HG03039 (cell line): ENCODE results near the gene RASGRF1.

Experiments
- ATAC-seq: cut with Tn5 transposase; IDR thresholded peaks from one replicate; pipeline ENCODE4 v1.9.1; 2021; ENCODE audit warnings: mild to moderate bottlenecking, moderate library complexity; ENCODE audit not compliant: unreplicated experiment

RASGRF1 gene

DNA sequence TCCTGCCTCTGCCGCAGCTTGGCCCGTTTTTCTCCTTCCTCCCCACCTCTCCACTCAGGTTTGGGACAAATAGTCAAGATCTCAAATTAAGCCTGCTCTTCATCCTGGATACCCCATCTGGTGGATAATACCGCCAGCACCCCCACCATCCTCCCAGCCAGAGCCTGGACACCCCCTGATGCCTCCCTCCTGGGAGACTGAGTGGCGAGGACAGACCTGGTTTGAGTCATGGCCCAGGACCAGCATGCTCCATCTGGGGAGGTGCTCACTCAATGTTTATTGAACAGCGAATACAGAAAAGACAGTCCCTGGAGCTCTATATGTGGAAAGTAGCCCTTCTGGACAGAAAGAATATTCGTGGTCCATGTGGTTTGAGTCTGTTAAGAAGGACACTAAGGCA is 169.1 kb downstream of the RASGRF1 start:
- ATAC-seq, result no peak

DNA sequence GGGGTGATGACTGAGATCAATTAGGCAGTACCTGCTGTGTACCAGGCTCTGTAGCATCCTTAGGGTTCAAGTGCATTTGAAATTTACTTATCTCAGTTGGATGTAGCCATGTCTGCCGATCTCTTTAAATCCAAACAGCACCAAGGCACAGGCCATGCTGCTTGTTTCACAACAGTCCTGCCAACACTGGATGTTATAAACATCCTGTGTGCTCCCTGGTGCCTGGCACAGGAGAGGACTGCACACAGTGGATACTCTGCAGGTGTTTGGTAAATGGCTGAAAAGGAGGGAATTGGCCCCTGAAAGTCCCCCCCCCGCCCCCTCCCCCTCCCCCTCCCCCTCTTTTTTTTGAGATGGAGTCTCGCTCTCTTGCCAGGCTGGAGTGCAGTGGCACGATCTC is 172.7 kb downstream of the RASGRF1 start:
- no peak for ATAC-seq

DNA sequence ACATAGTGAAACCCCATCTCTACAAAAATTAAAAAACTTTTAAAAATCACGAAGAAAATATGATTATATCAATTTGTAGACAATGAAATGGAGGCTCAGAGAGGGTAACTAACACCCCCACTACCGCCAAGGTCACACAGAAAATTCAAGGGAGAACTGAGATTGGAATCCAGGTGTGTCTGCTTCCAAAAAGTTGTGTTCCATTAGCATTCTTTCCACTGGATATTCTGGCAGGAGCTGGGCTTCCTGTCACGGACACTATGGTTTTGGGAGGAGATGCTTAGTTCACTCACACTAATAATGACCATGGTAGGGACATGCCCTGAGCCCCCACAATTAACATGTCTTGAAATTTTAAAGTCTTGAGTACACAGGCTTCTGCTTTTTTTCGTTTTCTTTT is 174.5 kb downstream of the RASGRF1 start:
- ATAC-seq, result no peak

DNA sequence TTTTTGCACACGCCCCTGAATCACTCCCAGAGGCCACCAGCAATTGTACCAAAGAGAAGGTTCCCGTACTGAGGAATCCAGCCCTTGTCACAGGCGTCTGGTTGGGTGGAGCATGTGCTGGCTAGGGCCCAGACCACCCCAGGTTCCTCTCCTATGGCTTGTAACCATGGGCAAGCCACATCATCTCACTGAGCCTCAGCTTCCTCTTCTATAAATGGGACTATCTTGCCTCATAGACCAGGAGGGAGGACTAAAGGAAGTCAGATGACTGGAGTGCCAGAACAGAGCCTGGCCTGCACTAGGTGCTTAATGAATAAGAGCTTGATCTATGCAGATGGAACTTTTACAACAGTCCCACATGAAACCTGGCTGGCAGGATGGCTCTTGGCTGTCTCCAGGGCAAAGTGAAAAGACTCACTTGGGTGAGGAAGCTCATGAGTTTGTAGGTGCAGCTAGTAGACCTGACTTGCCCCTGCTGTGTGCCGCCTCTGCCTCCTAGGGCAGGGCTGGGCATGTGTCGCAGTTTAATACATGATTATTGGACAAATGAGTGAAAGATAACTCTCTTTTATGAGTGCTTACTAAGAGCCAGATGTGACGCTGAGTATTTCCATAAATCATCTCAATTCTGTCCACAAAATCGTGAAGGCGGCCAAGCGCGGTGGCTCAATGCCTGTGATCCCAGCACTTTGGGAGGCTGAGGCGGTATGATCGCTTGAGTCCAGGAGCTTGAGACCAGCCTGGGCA is 175.1 kb downstream of the RASGRF1 start:
- ATAC-seq, result no peak

DNA sequence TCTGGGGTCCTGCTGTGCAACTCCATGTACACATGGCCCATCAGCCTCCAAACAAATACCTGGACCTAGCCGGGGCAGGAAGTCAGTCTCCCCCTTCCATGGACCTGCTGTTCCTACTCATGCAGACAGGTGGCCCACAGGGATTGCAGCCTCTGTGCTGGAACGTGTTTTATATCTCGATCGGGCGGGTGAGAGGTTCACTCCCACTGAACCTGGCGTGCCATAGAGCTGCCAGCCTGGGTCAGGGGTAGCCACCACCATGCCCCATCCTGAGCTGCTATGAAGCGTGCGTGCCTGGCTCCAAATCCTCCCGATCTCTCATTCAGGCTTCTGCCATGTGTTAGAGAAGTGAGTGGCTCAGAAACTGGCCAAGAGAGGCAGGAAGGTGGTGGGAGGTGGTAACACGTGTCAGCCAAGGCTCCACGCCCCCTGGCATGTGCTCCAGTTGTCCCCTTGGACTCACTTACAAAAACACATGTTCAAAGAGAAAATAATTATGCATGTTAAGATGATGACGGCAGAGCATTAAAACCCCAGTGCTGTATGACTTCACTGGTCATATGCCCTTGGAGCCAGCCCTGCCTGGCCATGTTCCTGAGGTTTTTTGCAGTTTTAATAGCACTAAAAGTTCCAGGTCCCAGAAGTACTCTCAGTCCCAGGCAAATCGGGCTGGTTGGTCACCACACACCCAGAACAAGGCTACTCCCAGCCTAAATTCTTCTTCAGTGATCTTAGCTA is 176.4 kb downstream of the RASGRF1 start:
- no peak for ATAC-seq

DNA sequence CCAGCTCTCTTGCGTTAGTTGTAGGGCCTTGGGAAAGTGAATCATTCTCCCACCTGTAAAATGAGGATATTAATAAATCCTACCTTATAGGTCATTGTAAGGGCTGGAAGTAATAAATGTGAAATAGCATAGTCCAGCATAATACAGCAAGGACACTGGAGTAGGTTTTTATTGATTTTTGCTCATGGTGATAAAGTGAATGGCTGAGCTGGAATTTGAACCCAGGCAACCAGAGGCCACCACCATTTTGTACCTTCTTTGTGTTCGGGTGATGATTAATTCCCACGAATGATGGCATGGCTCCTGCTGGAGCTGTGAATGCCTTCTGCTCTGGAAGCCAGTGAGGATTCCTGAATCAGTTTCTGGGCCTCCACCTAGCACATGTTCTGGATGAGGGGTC is 177.6 kb downstream of the RASGRF1 start:
- no peak for ATAC-seq

DNA sequence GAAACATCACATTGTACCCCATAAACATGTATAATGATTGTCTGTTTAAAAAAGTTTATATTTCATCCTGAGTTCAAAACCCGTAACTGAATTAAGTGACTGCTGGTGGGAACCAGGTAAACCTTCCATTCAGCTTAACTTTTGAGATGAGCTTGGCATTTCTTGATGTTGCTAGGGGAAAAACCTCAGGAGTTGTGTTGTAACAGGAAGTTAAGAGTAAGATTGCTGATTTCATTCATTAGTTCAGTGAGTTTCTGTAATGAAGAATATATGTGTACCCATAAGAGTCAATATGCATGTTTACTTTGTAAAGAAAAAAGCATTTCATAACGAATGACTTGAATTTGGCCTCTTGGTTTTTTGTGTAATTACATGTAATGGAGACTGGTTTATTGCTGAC is 178.3 kb downstream of the RASGRF1 start:
- no peak for ATAC-seq

DNA sequence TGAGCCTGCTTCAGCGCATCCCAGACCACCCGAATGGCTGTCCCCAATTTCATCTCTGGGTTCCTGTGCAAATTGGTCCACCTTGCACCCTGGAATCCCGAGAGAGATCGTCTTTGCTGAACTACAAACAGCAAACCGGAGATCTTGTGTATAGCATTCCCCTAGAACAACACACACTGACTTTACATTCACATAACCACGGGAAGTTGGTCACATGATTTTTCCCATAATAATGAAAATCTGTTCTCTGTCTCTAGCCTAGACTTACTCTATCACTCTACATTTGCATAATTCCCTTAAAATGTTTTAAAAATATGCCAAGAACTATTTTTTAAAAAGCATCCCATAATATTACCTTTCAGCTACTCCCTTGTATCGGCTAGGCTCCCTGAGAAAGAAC is 180.3 kb downstream of the RASGRF1 start:
- no peak for ATAC-seq
